GM12878 (cell line): ENCODE results near the gene IRX5. TPM values are rescaled to one million over a fixed set of nuclear protein-coding genes. Genes with fewer than 3 reads are reported as not detected.
A peak's percentile ranks its signal among the peaks of the same experiment; 100 is the strongest.

ENCODE experiments used
- ATAC-seq: fragments of 200-7000 bp; cut with Tn5 transposase; 3 replicates; pipeline ENCODE4 v1.9.1; 2020; ENCODE audit warnings: mild to moderate bottlenecking, moderate library complexity
- BruUV-seq: library from RNA; stranded (reverse); fragments of 400-500 nt; replicated peaks from 2 replicates; lab custom pipeline; 2021; lab: Mats Ljungman, UMichigan
- CTCF ChIA-PET: fragments of 300-600 bp; sonication (Branson Sonifier 250); formaldehyde crosslinking; extraction: SDS; loops from one replicate; lab custom pipeline; 2021; ENCODE audit warnings: inconsistent platforms; lab: Yijun Ruan, JAX
- POLR2A ChIA-PET: fragments of 350-600 bp; formaldehyde crosslinking; extraction: SDS; loops from one replicate; lab custom pipeline; 2021; ENCODE audit warnings: inconsistent platforms; lab: Charles Lee
- RAD21 ChIA-PET: fragments of 300-600 bp; sonication (Branson Sonifier 250); formaldehyde crosslinking; loops from one replicate; lab custom pipeline; 2023; ENCODE audit warnings: antibody characterized with exemption; ENCODE audit not compliant: unreplicated experiment; lab: Charles Lee
- SMC1A ChIA-PET: fragments of 300-600 bp; sonication (Branson Sonifier 250); formaldehyde crosslinking; loops from one replicate; lab custom pipeline; 2023; ENCODE audit not compliant: unreplicated experiment, uncharacterized antibody; lab: Charles Lee
- DNase-seq: peaks from one replicate; pipeline ENCODE4 v3.0.0-alpha.2; 2011; ENCODE audit warnings: low read depth, low spot score
- FAIRE-seq: peaks from 3 replicates; lab custom pipeline; 2011; peaks lifted over from hg19 to GRCh38; lab: Jason Lieb, UNC
- H2AFZ ChIP-seq: 2 replicates; pipeline ENCODE4 v1.6.0; 2011; ENCODE audit warnings: low read depth, low read length, control low read depth; ENCODE audit not compliant: control insufficient read depth
- H3K27ac ChIP-seq: 2 replicates; pipeline ENCODE4 v1.5.1; 2011; ENCODE audit warnings: control low read depth; ENCODE audit not compliant: control insufficient read depth, insufficient read depth
- H3K27me3 ChIP-seq, 2 experiments: replicated peaks in 1 of 2; 2 replicates each; pipeline versions ENCODE4 v1.6.0 to v1.6.1; 2011; ENCODE audit warnings: low read length in 1 of 2; ENCODE audit not compliant: control insufficient read depth in 2 of 2, insufficient read depth in 2 of 2
- H3K36me3 ChIP-seq, 2 experiments: 2 replicates each; pipeline ENCODE4 v1.5.1; 2011; ENCODE audit warnings: low read length in 1 of 2; ENCODE audit not compliant: control insufficient read depth in 2 of 2, insufficient read depth in 2 of 2
- H3K4me1 ChIP-seq: 2 replicates; pipeline ENCODE4 v1.6.1; 2011; ENCODE audit warnings: mild to moderate bottlenecking, low read length, moderate library complexity, mixed read lengths; ENCODE audit not compliant: control insufficient read depth, insufficient read depth
- H3K4me2 ChIP-seq: 2 replicates; pipeline ENCODE4 v1.6.0; 2011; ENCODE audit warnings: control low read depth; ENCODE audit not compliant: control insufficient read depth, insufficient read depth
- H3K4me3 ChIP-seq: fragments of 200-600 bp; sonication (generic); 2 replicates; pipeline ENCODE4 v1.5.1; 2016
- H3K79me2 ChIP-seq: 2 replicates; pipeline ENCODE4 v1.6.0; 2011; ENCODE audit warnings: low read length; ENCODE audit not compliant: control insufficient read depth, insufficient read depth
- H3K9ac ChIP-seq: 2 replicates; pipeline ENCODE4 v1.8.0; 2011; ENCODE audit warnings: low read length, control low read depth, mixed read lengths; ENCODE audit not compliant: control insufficient read depth, insufficient read depth
- H3K9me3 ChIP-seq: replicated peaks from 3 replicates; pipeline ENCODE4 v1.5.1; 2011; ENCODE audit warnings: mild to moderate bottlenecking, low read length; ENCODE audit not compliant: control insufficient read depth, insufficient read depth
- H4K20me1 ChIP-seq: 2 replicates; pipeline ENCODE4 v1.6.0; 2011; ENCODE audit not compliant: control insufficient read depth, insufficient read depth
- CTCF ChIP-seq, 3 experiments: IDR thresholded peaks in 2 of 3; conservative IDR thresholded peaks in 1 of 3; 2 replicates each; pipeline ENCODE4 v1.5.1; 2011; ENCODE audit warnings: low read depth in 3 of 3, low read length in 3 of 3, mild to moderate bottlenecking in 3 of 3, control low read depth in 2 of 3, moderate library complexity in 2 of 3, inconsistent platforms in 1 of 3, mixed read lengths in 1 of 3; ENCODE audit not compliant: control insufficient read depth in 2 of 3, insufficient read depth in 1 of 3; ENCODE audit errors: extremely low read depth in 1 of 3
- IKZF2 ChIP-seq, 2 experiments: fragments of 450-650 bp; IDR thresholded peaks; 2 replicates each; pipeline ENCODE4 v1.6.1; 2017; ENCODE audit warnings: mild to moderate bottlenecking in 2 of 2, moderate library complexity in 2 of 2
- NKRF ChIP-seq: fragments of 450-650 bp; conservative IDR thresholded peaks from 2 replicates; pipeline ENCODE4 v1.6.1; 2017; ENCODE audit warnings: mild to moderate bottlenecking, moderate library complexity
- RFX5 ChIP-seq: IDR thresholded peaks from 2 replicates; pipeline ENCODE4 v1.6.1; 2011; ENCODE audit warnings: low read depth, low read length, improper control_type of control experiment
- ZBTB4 ChIP-seq: fragments of 450-650 bp; formaldehyde crosslinking; IDR thresholded peaks from 2 replicates; pipeline ENCODE4 v1.4.0; 2022; ENCODE audit warnings: mild to moderate bottlenecking, moderate library complexity
- WGBS: methylation state at CpG from one replicate; pipeline ENCODE4 v1.1.6; 2016; ENCODE audit warnings: low lambda C conversion rate; ENCODE audit not compliant: insufficient replicate concordance, insufficient coverage; ENCODE audit errors: missing lambda C conversion rate; 5-methylcytosine and 5-hydroxymethylcytosine counted together
- in situ Hi-C: fragments of 300-500 bp; cut with MboI; formaldehyde crosslinking; loops from 9 replicates; pipeline ENCODE4 v1.14.3; 2018; ENCODE audit warnings: mixed read lengths
- intact Hi-C: fragments of 100-400 bp; cut with micrococcal nuclease; formaldehyde crosslinking; loops from one replicate; pipeline ENCODE4 v1.14.2; 2022; ENCODE audit not compliant: unreplicated experiment
- polyA plus RNA-seq, 11 experiments: library from polyadenylated mRNA; depleted of rRNA in 4 of 11; unstranded in 6 of 11; stranded (reverse) in 5 of 11; fragments of >200 nt; fragmentation: Nextera tagmentation in 4 of 11; fragmentation: Illumina TruSeq in 1 of 11; extraction: Ambion mirVana in 4 of 11; extraction: Trizol in 1 of 11; gene quantifications; 1 replicate in 1 of 11; 2 replicates in 10 of 11; pipeline versions ENCODE4 v1.2.1 to v1.2.3, GENCODE V29; 2011 to 2016; ENCODE audit warnings: inconsistent platforms in 2 of 11, missing spikeins in 2 of 11, low read depth in 1 of 11
- total RNA-seq, 4 experiments: library from RNA; depleted of rRNA in 3 of 4; stranded (reverse); fragments of >200 nt in 3 of 4; fragmentation: Illumina TruSeq in 1 of 4; extraction: Trizol in 1 of 4; gene quantifications; 2 replicates each; pipeline versions ENCODE4 v1.2.1 to v1.2.3, GENCODE V29; 2013 to 2021

Gene IRX5
- total and polyA plus RNA-seq, 10 of the 15 experiments (the other 5 are each of a cell fraction or from before 2014, with no cell fraction given): 0.08 TPM; not detected in 9

GRCh38 chr16:54942353-54942943 is 11.8 kb downstream of the IRX5 start:
- no peak for TF ChIP-seq RFX5
- TF ChIP-seq CTCF (IDR thresholded peaks at IDR 0.05 in 2 of 3, conservative IDR thresholded peaks at IDR 0.05 in 1 of 3; ENCODE audit: control insufficient read depth in 2 of 3, extremely low read depth in 1 of 3, insufficient read depth in 1 of 3, low read depth in 3 of 3, low read length in 3 of 3): 0 out of 6 replicates have a peak, but pooled peaks of 1 of the 3 experiments have one; percentile 1
- no peak for TF ChIP-seq ZBTB4 (CRISPR knock-in tag)
- no peak for TF ChIP-seq NKRF
- TF ChIP-seq IKZF2 (IDR thresholded peaks at IDR 0.05): no peak
- no peak for FAIRE-seq
- in situ Hi-C loops (no loop called here), intact Hi-C loops (no loop called here)
- H2AFZ ChIP-seq: no peak overlapping the region
- ChIA-PET CTCF (no interaction called here), RAD21 (no interaction called here), SMC1A (no interaction called here), POLR2A (no interaction called here)
- H3K9ac ChIP-seq: no peak overlapping the region
- 31% methylated on average over 2 of the region's 2 CpGs for WGBS
- ATAC-seq: no peak
- no peak overlapping the region for H3K27ac ChIP-seq
- H3K4me3 ChIP-seq: no peak overlapping the region
- no TSS peak for BruUV-seq
- H3K4me2 ChIP-seq: no peak overlapping the region
- peaks cover 4 to 11% of the 10 kb centered on the region in 2 experiments for H3K27me3 ChIP-seq
- no peak for DNase-seq
- no peaks in the 10 kb centered on the region for H3K79me2 ChIP-seq
- no peaks in the 10 kb centered on the region for H4K20me1 ChIP-seq
- H3K4me1 ChIP-seq: no peaks in the 10 kb centered on the region
- no peaks in the 10 kb centered on the region; the same call in 2 of the 3 replicates for H3K9me3 ChIP-seq
- H3K36me3 ChIP-seq: no peaks in the 10 kb centered on the region
